ENCODE data around the gene GPR137. TPM values are rescaled to one million over a fixed set of nuclear protein-coding genes. Genes with fewer than 3 reads are reported as not detected.
A peak's percentile ranks its signal among the peaks of the same experiment; 100 is the strongest.
"Not testable (repeated sequence)": the region's sequence is repeated elsewhere in the genome, so short reads cannot be mapped to it uniquely, and the experiment has no call there.

GPR137 gene
- total RNA-seq, 1 donor from 2014 or later, result 4.9 TPM

DNA sequence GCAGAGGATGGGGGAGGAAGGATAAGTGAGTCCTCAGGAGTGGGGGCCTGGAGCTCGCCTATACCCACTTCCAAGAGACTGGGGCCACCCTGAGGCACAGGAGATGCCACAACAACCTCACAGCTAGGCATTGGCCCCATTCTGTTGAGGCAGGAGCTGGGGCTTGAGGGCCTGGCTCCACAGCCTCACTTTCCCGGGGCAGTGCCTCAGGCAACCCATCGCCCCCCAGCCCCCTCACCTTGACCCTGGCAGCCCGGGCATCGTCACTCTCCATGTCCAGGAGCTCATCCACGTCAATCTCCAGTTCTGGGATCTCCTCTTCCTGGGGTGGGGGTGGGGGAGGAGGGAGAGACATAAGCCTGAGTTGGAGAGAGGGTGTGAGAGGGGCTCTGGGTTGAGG is 40.7 kb upstream of the GPR137 start:
- TF ChIP-seq, protein P1, sequence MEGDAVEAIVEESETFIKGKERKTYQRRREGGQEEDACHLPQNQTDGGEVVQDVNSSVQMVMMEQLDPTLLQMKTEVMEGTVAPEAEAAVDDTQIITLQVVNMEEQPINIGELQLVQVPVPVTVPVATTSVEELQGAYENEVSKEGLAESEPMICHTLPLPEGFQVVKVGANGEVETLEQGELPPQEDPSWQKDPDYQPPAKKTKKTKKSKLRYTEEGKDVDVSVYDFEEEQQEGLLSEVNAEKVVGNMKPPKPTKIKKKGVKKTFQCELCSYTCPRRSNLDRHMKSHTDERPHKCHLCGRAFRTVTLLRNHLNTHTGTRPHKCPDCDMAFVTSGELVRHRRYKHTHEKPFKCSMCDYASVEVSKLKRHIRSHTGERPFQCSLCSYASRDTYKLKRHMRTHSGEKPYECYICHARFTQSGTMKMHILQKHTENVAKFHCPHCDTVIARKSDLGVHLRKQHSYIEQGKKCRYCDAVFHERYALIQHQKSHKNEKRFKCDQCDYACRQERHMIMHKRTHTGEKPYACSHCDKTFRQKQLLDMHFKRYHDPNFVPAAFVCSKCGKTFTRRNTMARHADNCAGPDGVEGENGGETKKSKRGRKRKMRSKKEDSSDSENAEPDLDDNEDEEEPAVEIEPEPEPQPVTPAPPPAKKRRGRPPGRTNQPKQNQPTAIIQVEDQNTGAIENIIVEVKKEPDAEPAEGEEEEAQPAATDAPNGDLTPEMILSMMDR (IDR thresholded peaks at IDR 0.05), result no peak
- no peak for TF ChIP-seq EZH2 (IDR thresholded peaks at IDR 0.05)
- H3K27me3 ChIP-seq, result peaks cover 6% of the 10 kb centered on the region
- peaks cover 22% of the 10 kb centered on the region for H4K20me1 ChIP-seq (ENCODE audit: low read depth)
- H3K4me3 ChIP-seq, result peak overlapping the region; percentile 65
- H3K4me1 ChIP-seq, result peaks cover 27% of the 10 kb centered on the region
- no peak overlapping the region for H3K9ac ChIP-seq
- H2AFZ ChIP-seq (replicated peaks), result no peak overlapping the region
- H3K27ac Mint-ChIP-seq, result no peak overlapping the region
- H3K36me3 Mint-ChIP-seq, result peaks cover 2% of the 10 kb centered on the region
- no peaks in the 10 kb centered on the region for H3K9me3 ChIP-seq (ENCODE audit: low read depth)
- no peaks in the 10 kb centered on the region for H3K36me3 ChIP-seq
- H3K4me2 ChIP-seq, result peak overlapping the region; percentile 82
- H3K4me3 Mint-ChIP-seq, result peak overlapping the region; percentile 89
- no peak overlapping the region for H3K27ac ChIP-seq
- peaks cover 46% of the 10 kb centered on the region for H3F3A ChIP-seq (ENCODE audit: low read depth)
- no peak for DNase-seq (ENCODE audit: low spot score)
- peaks cover 44% of the 10 kb centered on the region for H3K4me1 Mint-ChIP-seq
- H3K27me3 Mint-ChIP-seq (ENCODE audit: insufficient read depth, low read depth), result peaks cover 9% of the 10 kb centered on the region
- no peaks in the 10 kb centered on the region for H3K9me3 Mint-ChIP-seq
- H3K79me2 ChIP-seq (ENCODE audit: low read depth), result peaks cover 25% of the 10 kb centered on the region

- no peak for DNase-seq (ENCODE audit: low spot score)
- peaks cover 9% of the 10 kb centered on the region for H3K27me3 Mint-ChIP-seq (ENCODE audit: insufficient read depth, low read depth)
- H4K20me1 ChIP-seq (ENCODE audit: low read depth), result peaks cover 22% of the 10 kb centered on the region
- peaks cover 25% of the 10 kb centered on the region for H3K79me2 ChIP-seq (ENCODE audit: low read depth)
- no peaks in the 10 kb centered on the region for H3K9me3 Mint-ChIP-seq
- H3K27ac Mint-ChIP-seq, result no peak overlapping the region
- H3K4me3 Mint-ChIP-seq, result peak overlapping the region; percentile 89
- H3K36me3 Mint-ChIP-seq, result peaks cover 2% of the 10 kb centered on the region
- no peaks in the 10 kb centered on the region for H3K9me3 ChIP-seq (ENCODE audit: low read depth)
- H3F3A ChIP-seq (ENCODE audit: low read depth), result peaks cover 46% of the 10 kb centered on the region
- H3K36me3 ChIP-seq, result no peaks in the 10 kb centered on the region
- H3K4me3 ChIP-seq, result peak overlapping the region; percentile 65
- H3K27me3 ChIP-seq, result peaks cover 6% of the 10 kb centered on the region
- peak overlapping the region; percentile 82 for H3K4me2 ChIP-seq
- no peak overlapping the region for H3K9ac ChIP-seq
- TF ChIP-seq, protein P1 (IDR thresholded peaks at IDR 0.05), result no peak
- TF ChIP-seq EZH2 (IDR thresholded peaks at IDR 0.05), result no peak
- TF ChIP-seq EZH2phosphoT487 (IDR thresholded peaks at IDR 0.05), result no peak
- H3K4me1 Mint-ChIP-seq, result peaks cover 43% of the 10 kb centered on the region
- H2AFZ ChIP-seq (replicated peaks), result no peak overlapping the region
- no peak overlapping the region for H3K27ac ChIP-seq
- H3K4me1 ChIP-seq, result peaks cover 29% of the 10 kb centered on the region
Measured at GRCh38 chr11:64245401-64245796, 40.2 kb upstream of the GPR137 start.

DNA sequence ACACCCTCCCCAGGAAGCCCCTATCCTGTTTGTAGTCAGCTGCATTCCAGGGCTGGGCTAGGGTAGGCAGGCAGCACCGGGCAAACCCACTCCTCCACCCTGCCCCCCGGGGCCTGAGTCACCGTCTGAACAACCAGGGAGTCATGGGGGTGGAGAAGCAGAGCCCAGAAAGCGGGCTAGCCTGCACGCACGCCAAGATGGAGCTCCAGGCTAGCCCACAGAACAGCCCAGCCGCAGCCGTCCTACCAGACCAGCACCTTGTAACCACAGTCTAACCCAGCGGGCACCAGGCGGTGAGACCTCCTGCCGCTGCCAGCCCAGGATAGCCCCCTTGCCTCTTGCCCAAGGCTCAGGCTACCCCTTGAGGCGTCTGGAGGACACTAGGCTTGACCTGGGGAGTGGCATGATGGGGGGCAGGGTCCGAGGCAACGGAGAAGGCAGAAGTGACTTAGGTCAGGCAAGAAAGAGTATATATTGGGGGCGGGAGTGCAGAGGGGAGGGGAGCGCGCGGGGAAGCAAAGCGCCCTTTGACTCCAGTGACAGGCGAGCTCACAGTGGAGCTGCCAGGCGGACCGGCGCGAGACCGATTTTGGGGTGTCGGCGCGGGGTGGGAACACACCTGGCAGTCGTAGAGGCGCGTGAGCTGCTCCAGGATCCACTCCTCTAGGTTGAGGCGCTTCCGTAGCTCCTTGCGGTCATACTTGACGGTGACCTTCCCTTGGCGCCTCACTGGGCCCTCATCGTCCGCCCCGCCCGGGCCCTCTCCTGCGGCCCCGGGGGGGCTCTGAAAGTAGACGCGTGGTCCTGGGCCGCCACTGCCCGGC is 39.6 kb upstream of the GPR137 start:
- peak overlapping the region; percentile 65 for H3K4me3 ChIP-seq
- H3K27me3 ChIP-seq, result peaks cover 6% of the 10 kb centered on the region
- H3K4me1 ChIP-seq, result peaks cover 33% of the 10 kb centered on the region
- Mint-ChIP-seq H3K9me3 (no peaks in the 10 kb centered on the region), H3K36me3 (peaks cover 2% of the 10 kb centered on the region), H3K27ac (peak overlapping the region; percentile 46), H3K4me3 (peak overlapping the region; percentile 89), H3K27me3 (ENCODE audit: insufficient read depth, low read depth) (peaks cover 9% of the 10 kb centered on the region), H3K4me1 (peaks cover 45% of the 10 kb centered on the region)
- no peak overlapping the region for H2AFZ ChIP-seq (replicated peaks)
- TF ChIP-seq EZH2 (IDR thresholded peaks at IDR 0.05) (no peak), EZH2phosphoT487 (IDR thresholded peaks at IDR 0.05) (no peak)
- TF ChIP-seq, protein P1 (IDR thresholded peaks at IDR 0.05), result no peak
- H3K27ac ChIP-seq, result no peak overlapping the region
- H4K20me1 ChIP-seq (ENCODE audit: low read depth), result peaks cover 22% of the 10 kb centered on the region
- H3K79me2 ChIP-seq (ENCODE audit: low read depth), result peaks cover 25% of the 10 kb centered on the region
- H3F3A ChIP-seq (ENCODE audit: low read depth), result peaks cover 49% of the 10 kb centered on the region
- DNase-seq (ENCODE audit: low spot score), result peak; percentile 44
- no peak overlapping the region for H3K9ac ChIP-seq
- no peaks in the 10 kb centered on the region for H3K36me3 ChIP-seq
- H3K9me3 ChIP-seq (ENCODE audit: low read depth), result no peaks in the 10 kb centered on the region
- H3K4me2 ChIP-seq, result peak overlapping the region; percentile 82

GRCh38 chr11:64246621-64246870 is 39.1 kb upstream of the GPR137 start:
- H2AFZ ChIP-seq (replicated peaks); H3K27me3 Mint-ChIP-seq (ENCODE audit: insufficient read depth, low read depth); H3K36me3 Mint-ChIP-seq; H3K9me3 ChIP-seq (ENCODE audit: low read depth); H3K9ac ChIP-seq; H3K27me3 ChIP-seq; H3K27ac Mint-ChIP-seq; H3K9me3 Mint-ChIP-seq; DNase-seq (ENCODE audit: low spot score); H3K36me3 ChIP-seq; H3K27ac ChIP-seq: not testable (repeated sequence)
- H3K79me2 ChIP-seq (ENCODE audit: low read depth), result peaks cover 26% of the 10 kb centered on the region
- peaks cover 50% of the 10 kb centered on the region for H3F3A ChIP-seq (ENCODE audit: low read depth)
- H3K4me3 ChIP-seq, result peak overlapping the region; percentile 65
- Mint-ChIP-seq H3K4me3 (peak overlapping the region; percentile 94), H3K4me1 (peaks cover 45% of the 10 kb centered on the region)
- H3K4me2 ChIP-seq, result peak overlapping the region; percentile 82
- H4K20me1 ChIP-seq (ENCODE audit: low read depth), result peaks cover 22% of the 10 kb centered on the region
- H3K4me1 ChIP-seq, result peaks cover 34% of the 10 kb centered on the region

Data from neural progenitor cell (in vitro differentiated cells).